Fibroblast of pulmonary artery (primary cell): Measurements from ENCODE around the gene BDP1.
"Not testable (repeated sequence)": the region's sequence is repeated elsewhere in the genome, so short reads cannot be mapped to it uniquely, and the experiment has no call there.

ENCODE experiments used
- DNase-seq: peaks from one replicate; pipeline ENCODE4 v3.0.0-alpha.2; 2010; ENCODE audit warnings: low read depth
- H3K4me3 ChIP-seq: replicated peaks from 2 replicates; pipeline ENCODE4 v1.5.1; 2011; ENCODE audit warnings: low read depth, mild to moderate bottlenecking, control low read depth, low read length, moderate library complexity
- TF ChIP-seq, protein P1 (sequence below): IDR thresholded peaks from 2 replicates; pipeline ENCODE4 v1.5.1; 2011; ENCODE audit warnings: mild to moderate bottlenecking, control low read depth, low read length, inconsistent platforms; ENCODE audit errors: missing control alignments

The BDP1 gene

GRCh38 chr5:71537687-71538086 is 82.2 kb downstream of the BDP1 start:
- TF ChIP-seq, protein P1, sequence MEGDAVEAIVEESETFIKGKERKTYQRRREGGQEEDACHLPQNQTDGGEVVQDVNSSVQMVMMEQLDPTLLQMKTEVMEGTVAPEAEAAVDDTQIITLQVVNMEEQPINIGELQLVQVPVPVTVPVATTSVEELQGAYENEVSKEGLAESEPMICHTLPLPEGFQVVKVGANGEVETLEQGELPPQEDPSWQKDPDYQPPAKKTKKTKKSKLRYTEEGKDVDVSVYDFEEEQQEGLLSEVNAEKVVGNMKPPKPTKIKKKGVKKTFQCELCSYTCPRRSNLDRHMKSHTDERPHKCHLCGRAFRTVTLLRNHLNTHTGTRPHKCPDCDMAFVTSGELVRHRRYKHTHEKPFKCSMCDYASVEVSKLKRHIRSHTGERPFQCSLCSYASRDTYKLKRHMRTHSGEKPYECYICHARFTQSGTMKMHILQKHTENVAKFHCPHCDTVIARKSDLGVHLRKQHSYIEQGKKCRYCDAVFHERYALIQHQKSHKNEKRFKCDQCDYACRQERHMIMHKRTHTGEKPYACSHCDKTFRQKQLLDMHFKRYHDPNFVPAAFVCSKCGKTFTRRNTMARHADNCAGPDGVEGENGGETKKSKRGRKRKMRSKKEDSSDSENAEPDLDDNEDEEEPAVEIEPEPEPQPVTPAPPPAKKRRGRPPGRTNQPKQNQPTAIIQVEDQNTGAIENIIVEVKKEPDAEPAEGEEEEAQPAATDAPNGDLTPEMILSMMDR: no peak
- peak; percentile 8 for DNase-seq
- H3K4me3 ChIP-seq: no peak overlapping the region

DNA sequence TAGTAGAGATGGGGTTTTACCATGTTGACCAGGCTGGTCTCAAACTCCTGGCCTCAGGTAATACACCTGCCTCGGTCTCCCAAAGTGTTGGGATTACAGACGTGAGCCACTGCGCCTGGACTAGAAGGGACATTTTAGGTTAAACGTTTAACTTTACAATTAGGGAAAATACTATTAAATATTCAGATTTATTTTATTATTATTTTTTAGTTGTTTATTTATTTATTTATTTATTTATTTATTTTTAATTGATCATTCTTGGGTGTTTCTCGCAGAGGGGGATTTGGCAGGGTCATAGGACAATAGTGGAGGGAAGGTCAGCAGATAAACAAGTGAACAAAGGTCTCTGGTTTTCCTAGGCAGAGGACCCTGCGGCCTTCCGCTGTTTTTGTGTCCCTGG is 95.4 kb downstream of the BDP1 start:
- not testable (repeated sequence) for DNase-seq, H3K4me3 ChIP-seq

- not testable (repeated sequence) for H3K4me3 ChIP-seq, DNase-seq
These were observed 96.1 kb downstream of the BDP1 start for GRCh38 chr5:71551582-71551981.

DNA sequence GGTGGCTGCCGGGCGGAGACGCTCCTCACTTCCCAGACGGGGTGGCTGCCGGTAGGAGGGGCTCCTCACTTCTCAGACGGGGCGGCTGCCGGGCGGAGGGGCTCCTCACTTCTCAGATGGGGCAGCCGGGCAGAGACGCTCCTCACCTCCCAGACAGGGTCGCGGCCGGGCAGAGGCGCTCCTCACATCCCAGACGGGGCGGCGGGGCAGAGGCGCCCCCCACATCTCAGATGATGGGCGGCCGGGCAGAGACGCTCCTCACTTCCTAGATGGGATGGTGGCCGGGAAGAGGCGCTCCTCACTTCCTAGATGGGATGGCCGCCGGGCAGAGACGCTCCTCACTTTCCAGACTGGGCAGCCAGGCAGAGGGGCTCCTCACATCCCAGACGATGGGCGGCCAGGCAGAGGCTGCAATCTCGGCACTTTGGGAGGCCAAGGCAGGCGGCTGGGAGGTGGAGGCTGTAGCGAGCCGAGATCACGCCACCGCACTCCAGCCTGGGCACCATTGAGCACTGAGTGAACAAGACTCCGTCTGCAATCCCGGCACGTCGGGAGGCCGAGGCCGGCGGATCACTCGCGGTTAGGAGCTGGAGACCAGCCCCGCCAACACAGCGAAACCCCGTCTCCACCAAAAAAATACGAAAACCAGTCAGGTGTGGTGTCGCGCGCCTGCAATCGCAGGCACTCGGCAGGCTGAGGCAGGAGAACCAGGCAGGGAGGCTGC is 96.7 kb downstream of the BDP1 start:
- DNase-seq, H3K4me3 ChIP-seq: not testable (repeated sequence)

DNA sequence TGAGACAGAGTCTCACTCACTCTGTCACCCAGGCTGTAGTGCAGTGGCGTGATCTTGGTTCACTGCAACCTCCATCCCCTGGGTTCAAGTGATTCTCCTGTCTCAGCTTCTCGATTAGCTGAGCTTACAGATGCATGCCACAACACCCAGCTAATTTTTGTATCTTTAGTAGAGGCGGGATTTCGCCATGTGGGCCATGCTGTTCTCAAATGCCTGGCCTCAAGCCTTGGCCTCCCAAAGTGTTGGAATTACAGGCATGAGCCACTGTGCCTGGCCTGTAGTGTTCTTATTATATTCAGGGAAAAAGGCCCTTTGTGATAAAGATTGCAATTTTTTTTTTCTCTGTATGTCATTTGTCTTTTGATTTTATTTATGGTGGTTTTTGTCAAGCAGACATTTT is 107.7 kb downstream of the BDP1 start:
- no peak for DNase-seq
- TF ChIP-seq, protein P1: no peak
- H3K4me3 ChIP-seq: no peak overlapping the region

- no peak for DNase-seq
- TF ChIP-seq, protein P1: no peak
- no peak overlapping the region for H3K4me3 ChIP-seq
These were observed 109.4 kb downstream of the BDP1 start for GRCh38 chr5:71564895-71565294.

- DNase-seq: no peak
- TF ChIP-seq, protein P1: no peak
- H3K4me3 ChIP-seq: no peak overlapping the region
These were observed 114.5 kb downstream of the BDP1 start for GRCh38 chr5:71569748-71570509.

DNA sequence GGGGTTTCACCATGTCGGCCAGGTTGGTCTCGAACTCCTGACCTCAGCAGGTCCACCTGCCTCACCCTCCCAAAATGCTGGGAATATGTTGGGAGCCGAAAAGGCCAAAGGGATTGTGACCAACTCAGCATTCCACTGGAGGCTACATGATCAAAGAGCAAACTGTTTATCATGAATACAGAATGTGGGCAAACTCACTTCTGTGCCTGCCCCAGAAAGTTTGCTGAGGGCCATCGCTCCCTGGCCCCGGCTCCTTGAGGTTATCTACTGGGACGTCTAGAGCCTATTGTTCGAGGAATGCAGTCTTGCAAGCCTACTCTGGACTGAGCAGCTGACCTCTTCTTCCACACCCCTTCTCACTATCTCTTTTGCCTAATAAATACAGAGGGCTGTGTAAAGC is 116.4 kb downstream of the BDP1 start:
- not testable (repeated sequence) for H3K4me3 ChIP-seq, DNase-seq

- no peak overlapping the region for H3K4me3 ChIP-seq
- DNase-seq: no peak
- TF ChIP-seq, protein P1: no peak
These were observed 118.1 kb downstream of the BDP1 start for GRCh38 chr5:71573591-71573990.

DNA sequence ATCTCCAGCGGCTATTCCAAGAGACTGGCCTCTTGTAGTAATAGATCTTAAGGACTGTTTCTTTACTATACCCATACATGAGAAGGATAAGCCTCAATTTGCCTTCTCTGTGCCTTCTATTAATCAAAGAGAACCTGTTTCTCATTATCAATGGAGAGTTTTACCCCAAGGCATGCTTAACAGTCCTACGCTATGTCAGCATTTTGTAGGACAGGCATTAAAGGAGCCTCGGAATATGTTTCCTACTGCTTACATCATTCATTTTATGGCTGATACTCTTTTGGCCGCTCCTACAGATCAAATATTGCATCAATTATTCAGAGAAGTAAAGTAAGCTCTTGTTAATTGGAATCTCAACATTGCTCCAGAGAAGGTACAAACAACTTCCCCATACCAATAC is 120.1 kb downstream of the BDP1 start:
- DNase-seq, H3K4me3 ChIP-seq: not testable (repeated sequence)
